GM12892 (cell line): ENCODE data around the gene FAM193A.

Source experiments
- POLR2A ChIP-seq: IDR thresholded peaks from 2 replicates; pipeline ENCODE4 v1.6.1; 2011; ENCODE audit warnings: low read depth, low read length, control low read depth
- POLR2AphosphoS5 ChIP-seq: IDR thresholded peaks from 2 replicates; pipeline ENCODE4 v1.6.1; 2011; ENCODE audit warnings: low read depth, low read length, control low read depth
- TAF1 ChIP-seq: IDR thresholded peaks from 2 replicates; pipeline ENCODE4 v1.6.1; 2011; ENCODE audit warnings: low read depth, mild to moderate bottlenecking, control low read depth, low read length, borderline replicate concordance

- TF ChIP-seq POLR2AphosphoS5 = no peak
- TF ChIP-seq POLR2A = no peak
- no peak for TF ChIP-seq TAF1
Observed at GRCh38 chr4:2702361-2702760, 165.9 kb downstream of the FAM193A start.
